Stimulated activated CD4-positive, alpha-beta T cell treated with anti-CD3 and anti-CD28 coated beads, Interleukin-12 subunit alpha, Interleukin-12 subunit beta, amount 100 ng/mL, for 4 hours (primary cell): ENCODE results near the gene NTSR1.

Experiments
- DNase-seq: peaks from one replicate; pipeline ENCODE4 v3.0.0-alpha.2; 2020

Gene NTSR1

GRCh38 chr20:62726716-62727583 is 18.3 kb downstream of the NTSR1 start:
- DNase-seq: no peak

- DNase-seq: no peak
Observed at GRCh38 chr20:62727584-62728027, 19.0 kb downstream of the NTSR1 start.

GRCh38 chr20:62728028-62728780 is 19.6 kb downstream of the NTSR1 start:
- no peak for DNase-seq

- DNase-seq: no peak
Observed at GRCh38 chr20:62728781-62729300, 20.2 kb downstream of the NTSR1 start.

GRCh38 chr20:62730481-62730880 is 21.8 kb downstream of the NTSR1 start:
- DNase-seq: no peak

- DNase-seq: no peak
Observed at GRCh38 chr20:62732031-62732760, 23.6 kb downstream of the NTSR1 start.

GRCh38 chr20:62732842-62733525 is 24.3 kb downstream of the NTSR1 start:
- no peak for DNase-seq

- DNase-seq: no peak
Observed at GRCh38 chr20:62733526-62733842, 24.8 kb downstream of the NTSR1 start.

GRCh38 chr20:62733891-62734290 is 25.3 kb downstream of the NTSR1 start:
- DNase-seq: no peak

- no peak for DNase-seq
Observed at GRCh38 chr20:62734326-62734725, 25.7 kb downstream of the NTSR1 start.

GRCh38 chr20:62734881-62735280 is 26.2 kb downstream of the NTSR1 start:
- no peak for DNase-seq

- no peak for DNase-seq
Observed at GRCh38 chr20:62735331-62735821, 26.7 kb downstream of the NTSR1 start.

GRCh38 chr20:62736026-62736406 is 27.4 kb downstream of the NTSR1 start:
- no peak for DNase-seq

GRCh38 chr20:62736407-62737071 is 27.9 kb downstream of the NTSR1 start:
- DNase-seq: no peak

GRCh38 chr20:62737271-62737811 is 28.7 kb downstream of the NTSR1 start:
- DNase-seq: no peak

GRCh38 chr20:62738025-62738881 is 29.6 kb downstream of the NTSR1 start:
- no peak for DNase-seq

- no peak for DNase-seq
Observed at GRCh38 chr20:62739067-62739466, 30.4 kb downstream of the NTSR1 start.

- peak; percentile 23 for DNase-seq
Observed at GRCh38 chr20:62739581-62740285, 31.1 kb downstream of the NTSR1 start.

GRCh38 chr20:62740286-62741141 is 31.9 kb downstream of the NTSR1 start:
- DNase-seq: peak; percentile 69
